GM19468 (cell line): Measurements from ENCODE around the gene RAB4A.
A peak's percentile ranks its signal among the peaks of the same experiment; 100 is the strongest.

ENCODE experiments used
- ATAC-seq: cut with Tn5 transposase; IDR thresholded peaks from one replicate; pipeline ENCODE4 v1.9.1; 2021; ENCODE audit warnings: mild to moderate bottlenecking, moderate library complexity, moderate number of reproducible peaks; ENCODE audit not compliant: unreplicated experiment; ENCODE audit errors: extremely low read depth

Gene RAB4A

GRCh38 chr1:229270547-229271447 is at the start of gene RAB4A:
Gene RAB4A (plus strand): TSS chr1:229271111. CDS start chr1:229271340, 229 bp downstream.
- peak; percentile 77 for ATAC-seq

- ATAC-seq: no peak
Measured at GRCh38 chr1:229222081-229222480, 48.8 kb upstream of the RAB4A start.

DNA sequence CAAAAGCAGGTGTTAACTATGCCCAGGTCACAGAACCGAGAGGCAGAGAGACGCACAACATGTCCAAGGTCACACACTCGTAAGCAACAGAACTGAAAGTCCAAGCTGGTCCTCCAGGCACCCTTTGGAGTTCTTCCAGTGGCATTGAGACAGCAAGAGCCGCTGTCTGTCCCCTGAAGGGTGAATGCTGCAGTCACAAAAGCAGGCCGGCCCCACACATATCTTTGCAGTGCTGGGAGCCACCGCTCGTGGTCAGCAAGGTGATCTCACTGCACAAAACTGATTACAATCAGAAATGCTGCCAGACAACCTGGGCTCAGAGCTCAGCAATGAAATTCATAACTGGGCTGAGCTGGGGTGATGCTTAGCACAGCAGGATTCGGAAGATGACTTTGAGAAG is 47.4 kb upstream of the RAB4A start:
- no peak for ATAC-seq

- no peak for ATAC-seq
Measured at GRCh38 chr1:229224308-229224707, 46.6 kb upstream of the RAB4A start.

DNA sequence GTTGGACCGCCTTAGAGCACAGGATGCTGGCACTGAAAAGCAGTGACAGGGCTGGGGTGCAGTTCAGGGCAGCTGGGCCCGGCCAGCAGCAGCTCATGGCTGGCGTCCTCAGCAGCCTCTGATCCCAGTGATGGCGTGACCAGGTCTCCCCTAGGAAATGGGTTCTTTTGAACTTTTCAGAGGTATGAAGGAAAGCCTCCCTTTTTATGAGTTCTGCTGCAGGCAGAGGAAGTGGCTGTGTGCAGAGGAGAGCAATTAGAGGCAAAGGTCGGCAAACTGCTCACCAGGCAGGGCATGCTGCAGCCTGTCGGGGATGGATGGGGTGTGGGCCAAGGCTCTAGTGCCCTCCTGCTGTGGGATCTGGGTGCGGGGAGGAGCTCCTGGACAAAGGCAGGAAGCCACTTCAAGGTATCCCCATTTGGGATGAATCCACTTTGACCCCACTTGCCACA is 45.6 kb upstream of the RAB4A start:
- ATAC-seq: no peak

DNA sequence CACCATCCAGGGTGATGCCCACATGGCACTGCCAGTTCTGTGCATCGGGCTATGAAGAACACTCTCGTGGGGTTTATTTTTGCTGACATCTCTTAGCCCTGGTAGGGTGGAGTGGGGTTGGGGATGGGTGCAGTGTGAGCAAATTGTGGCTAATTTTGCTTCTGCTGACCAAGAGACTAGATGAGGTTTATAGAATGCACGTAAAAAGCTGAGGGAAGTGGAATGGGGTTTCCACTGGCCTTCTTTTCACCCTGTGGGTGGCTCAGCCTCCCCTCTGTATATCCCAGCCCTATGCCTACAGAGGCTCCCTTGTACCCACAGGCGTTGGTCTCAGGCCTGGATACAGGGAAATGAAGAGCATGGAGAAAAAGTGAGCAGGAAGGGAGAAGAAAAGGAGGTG is 44.1 kb upstream of the RAB4A start:
- ATAC-seq: no peak

DNA sequence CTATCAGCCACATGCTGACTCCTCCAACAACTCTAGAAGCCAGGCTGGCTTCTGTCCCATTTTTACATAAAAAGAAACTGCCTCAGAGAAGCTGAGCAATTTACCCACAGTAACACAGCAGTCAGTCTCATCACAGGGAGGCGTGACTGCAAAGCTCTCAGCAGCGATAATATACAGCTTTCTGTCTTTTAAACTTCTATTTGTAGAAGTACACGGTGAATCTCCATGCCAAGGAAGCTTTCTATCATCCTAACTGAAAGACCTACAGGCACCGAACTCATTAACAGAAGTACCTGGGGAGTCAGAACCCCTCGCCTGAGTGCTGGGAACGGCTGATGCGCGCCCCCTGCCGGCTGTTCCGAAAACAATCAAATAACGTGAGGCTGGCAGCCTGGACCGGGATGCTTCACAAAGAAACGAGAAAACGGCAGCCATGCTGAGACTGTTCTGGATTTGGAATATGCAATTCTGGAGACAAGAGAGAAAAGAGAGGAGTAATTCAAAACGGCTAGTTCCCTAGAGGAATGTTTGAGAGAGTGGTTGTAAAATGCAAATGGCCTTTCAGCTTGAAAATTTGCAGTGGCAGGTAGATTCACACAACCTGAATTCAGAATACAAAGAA is 43.5 kb upstream of the RAB4A start:
- no peak for ATAC-seq

- ATAC-seq: no peak
Measured at GRCh38 chr1:229228522-229228921, 42.4 kb upstream of the RAB4A start.

- no peak for ATAC-seq
Measured at GRCh38 chr1:229229137-229229720, 41.7 kb upstream of the RAB4A start.

GRCh38 chr1:229229721-229230139 is 41.2 kb upstream of the RAB4A start:
- ATAC-seq: no peak

DNA sequence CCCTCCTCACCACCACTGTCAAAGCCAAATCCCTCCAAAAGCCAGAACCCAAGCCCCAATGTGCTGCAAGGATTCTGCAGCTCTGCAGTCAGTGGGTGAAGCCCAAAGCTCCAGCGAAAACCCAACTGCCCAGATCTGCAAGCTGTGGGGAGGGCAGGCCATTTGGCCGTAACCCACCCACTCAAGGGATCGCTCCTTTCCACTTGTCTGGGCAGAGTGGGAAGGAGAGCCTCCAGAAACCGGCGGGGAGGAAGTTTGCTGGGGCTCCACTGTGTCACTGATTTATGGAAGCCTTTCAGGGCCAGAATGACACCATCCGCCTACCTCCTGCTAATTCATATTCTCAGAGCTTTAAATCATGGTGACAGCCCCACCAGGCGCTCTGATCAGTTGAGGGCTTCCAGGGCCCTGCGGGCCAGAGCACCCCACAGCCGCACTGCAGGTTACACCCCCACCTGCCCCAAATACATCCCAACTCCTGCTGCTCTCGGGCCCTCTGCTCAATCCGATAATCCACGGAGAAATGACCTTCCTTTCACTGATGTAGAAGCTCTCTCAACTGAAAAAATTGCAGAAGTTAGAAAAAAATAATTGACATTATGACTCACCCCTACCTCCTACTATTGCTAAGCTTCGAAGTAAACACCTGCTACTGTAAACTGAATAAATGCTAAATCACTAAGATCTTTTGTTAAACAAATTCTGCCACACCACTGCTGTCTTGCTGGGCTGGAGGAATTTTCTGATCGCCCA is 40.6 kb upstream of the RAB4A start:
- no peak for ATAC-seq

DNA sequence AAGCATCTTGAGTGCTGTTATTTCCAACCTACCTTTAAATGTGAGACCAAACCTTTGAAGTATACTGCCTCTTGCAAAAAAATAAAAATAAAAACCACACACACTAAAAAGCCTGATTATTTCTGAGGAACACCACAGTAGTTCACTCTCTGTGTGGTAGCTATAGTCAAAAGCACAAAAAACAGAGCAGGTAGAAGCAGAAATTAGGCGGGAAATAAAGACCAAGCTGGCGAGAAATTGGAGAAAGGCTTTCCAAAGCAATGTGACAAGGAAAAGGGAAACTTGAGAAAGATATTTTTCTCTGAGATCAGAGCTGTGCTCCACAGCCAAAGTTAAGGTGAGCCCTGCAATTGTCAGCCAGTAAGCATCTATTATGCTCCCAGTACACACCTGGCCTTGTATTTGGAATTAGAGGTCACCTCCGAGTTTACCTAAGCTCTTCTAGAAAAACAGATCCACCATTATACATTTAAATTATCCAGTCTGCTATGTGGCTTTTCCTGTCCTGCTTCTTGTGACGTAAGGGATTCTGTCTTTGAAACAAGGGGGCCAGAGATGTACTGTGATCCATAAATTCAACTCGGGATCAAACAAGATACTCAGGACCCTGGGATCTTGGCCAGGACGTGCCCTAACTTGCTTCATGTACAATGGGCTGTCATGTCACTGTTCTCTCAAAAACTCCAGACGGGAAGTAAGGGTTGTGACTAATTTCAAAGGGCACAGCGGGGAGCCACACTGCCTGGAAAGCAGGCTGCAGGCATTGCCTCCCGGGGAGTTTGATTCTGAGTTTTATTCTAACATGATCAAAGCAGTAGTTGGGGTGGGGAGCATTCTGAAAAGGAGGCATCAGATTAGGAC is 39.8 kb upstream of the RAB4A start:
- no peak for ATAC-seq

DNA sequence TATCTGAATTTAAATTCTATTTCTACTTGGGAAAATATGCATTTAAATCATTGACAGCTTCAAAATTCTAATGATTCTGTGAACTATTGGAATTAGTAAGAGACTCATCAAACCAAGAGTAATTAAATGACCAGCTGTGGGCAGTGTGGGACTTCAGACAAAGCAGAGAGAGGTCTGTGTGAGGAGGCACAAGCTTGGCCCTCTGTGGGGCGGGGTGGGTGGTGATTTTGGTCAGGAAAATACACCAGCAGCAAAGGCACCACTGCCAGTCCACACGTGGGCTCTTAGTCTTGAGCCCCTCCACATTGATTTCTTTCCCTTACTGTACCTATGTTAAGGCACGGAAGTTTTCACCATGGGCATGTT is 39.2 kb upstream of the RAB4A start:
- no peak for ATAC-seq

DNA sequence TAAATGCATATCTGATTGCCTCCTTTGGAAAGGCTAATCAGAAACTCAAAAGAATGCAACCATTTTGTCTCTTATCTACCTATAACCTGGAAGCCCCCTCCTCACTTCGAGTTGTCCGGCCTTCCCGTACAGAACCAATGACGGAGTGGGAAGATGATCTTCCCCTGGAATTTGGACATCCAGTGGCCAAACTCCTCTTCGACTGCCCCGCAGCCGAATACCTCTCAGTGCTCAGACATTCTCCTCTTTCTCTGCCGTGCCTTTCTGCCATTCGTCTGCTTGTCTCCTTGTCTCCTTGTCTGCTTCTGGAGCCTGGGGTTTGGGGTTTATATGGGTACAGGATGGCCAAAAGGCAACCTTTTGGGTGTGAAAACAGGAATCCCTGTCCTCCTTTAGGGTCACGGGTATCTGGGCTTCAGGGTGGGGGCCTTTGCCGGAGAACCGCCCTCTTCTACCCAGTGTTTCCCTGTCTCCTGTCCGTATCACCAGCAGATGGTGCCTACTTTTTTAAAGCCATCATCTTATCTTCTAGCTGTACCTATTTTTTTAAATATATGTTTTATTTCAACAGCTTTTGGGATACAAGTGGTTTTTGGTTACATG is 35.9 kb upstream of the RAB4A start:
- no peak for ATAC-seq

GRCh38 chr1:229237320-229237719 is 33.6 kb upstream of the RAB4A start:
- ATAC-seq: no peak

- no peak for ATAC-seq
Measured at GRCh38 chr1:229238231-229238630, 32.7 kb upstream of the RAB4A start.

DNA sequence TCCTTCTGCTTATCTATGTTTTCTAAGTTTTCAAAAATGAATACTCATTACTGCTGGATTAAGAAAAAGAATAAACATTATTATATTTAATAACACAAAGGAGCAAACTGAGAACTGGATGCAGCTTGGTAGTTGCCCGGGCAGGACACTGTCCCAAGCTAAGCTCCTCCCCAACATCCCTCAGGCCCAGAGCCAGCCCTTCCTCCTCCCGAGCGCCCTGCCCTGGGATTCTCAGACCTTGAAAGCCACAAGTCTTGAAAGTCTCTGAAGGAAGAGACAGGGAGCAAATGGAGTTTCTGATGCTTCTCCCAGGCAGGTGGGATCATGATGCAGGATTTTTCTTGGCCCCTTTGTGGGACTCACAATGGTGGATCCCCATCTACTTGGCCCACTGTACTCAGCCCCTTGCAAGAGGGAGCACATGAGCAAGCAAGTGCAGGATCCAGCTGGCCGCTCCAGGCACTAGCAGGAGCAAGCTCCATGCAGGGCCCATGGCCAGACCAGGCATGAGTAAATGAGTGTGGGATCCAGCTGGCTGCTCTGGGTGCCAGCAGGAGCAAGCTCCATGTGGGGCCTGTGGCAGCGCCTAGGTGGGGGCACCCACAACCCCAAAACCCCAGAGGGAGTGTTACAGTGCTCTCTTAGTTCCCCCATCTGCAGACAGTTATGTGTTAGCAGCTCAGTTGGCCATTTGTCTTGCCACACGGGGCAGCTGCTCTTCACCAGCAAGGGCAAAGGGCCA is 32.1 kb upstream of the RAB4A start:
- ATAC-seq: no peak

DNA sequence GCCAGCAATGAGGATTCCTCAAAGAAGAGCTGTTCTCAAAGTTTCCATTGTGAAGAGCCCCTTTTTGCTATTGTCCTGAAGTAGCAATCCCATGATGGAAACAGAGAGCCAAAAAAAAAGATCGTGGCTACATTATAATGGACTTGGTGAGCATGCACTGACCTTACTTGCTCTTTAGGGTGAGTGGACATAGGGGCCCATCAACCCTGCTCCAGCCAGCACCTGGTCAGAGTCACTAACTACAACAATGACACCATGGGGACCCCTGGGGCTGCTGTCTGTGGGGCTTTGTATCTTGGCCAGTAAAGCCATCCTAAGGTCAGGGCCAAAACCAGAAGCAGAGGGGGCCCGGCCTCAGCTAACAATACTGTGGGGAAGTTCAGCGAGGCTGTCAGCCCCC is 30.4 kb upstream of the RAB4A start:
- ATAC-seq: no peak

DNA sequence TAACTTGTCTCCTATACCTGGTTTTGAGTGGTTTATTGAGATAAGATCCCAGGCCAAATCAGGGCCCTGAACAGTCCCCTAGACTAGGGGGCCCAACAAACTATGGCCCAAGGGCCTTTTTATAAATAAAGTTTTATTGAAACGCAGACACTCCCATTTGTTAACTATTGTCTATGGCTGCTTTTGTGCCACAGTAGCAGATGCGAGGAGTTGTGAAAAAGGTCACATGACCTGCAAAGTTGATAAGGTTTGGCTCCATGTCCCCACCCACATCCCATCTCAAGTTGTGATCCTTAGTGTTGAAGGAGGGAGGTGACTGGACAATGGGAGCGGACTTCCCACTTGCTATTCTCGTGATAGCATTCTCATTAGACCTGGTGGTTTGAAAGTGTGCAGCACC is 29.5 kb upstream of the RAB4A start:
- no peak for ATAC-seq
